ENCODE measurements around the gene CRACR2B. TPM values are rescaled to one million over a fixed set of nuclear protein-coding genes. Genes with fewer than 3 reads are reported as not detected.
A peak's percentile ranks its signal among the peaks of the same experiment; 100 is the strongest.

Gene CRACR2B
- total and polyA plus RNA-seq, 2 of the 13 experiments (the other 11 are each of a cell fraction or from before 2014, with no cell fraction given): 14.9 to 21.0 TPM

- TF ChIP-seq GMEB2 (CRISPR knock-in tag; IDR thresholded peaks at IDR 0.05; ENCODE audit: low read depth) (no peak), HNF4G (IDR thresholded peaks at IDR 0.05; ENCODE audit: borderline replicate concordance, low read depth, low read length) (peak; percentile 82), HNF4G (CRISPR knock-in tag; IDR thresholded peaks at IDR 0.05; ENCODE audit: borderline replicate concordance, low read depth) (peak; percentile 83; the same call in 1 of the 2 replicates), ZNF431 (CRISPR knock-in tag; IDR thresholded peaks at IDR 0.05; ENCODE audit: borderline replicate concordance, low read depth) (peak; percentile 50; the same call in 1 of the 2 replicates), TEAD3 (CRISPR knock-in tag; optimal IDR thresholded peaks at IDR 0.05; ENCODE audit: borderline replicate concordance) (peak; percentile 68), GZF1 (CRISPR knock-in tag; IDR thresholded peaks at IDR 0.05) (0 out of 2 replicates have a peak, but pooled peaks have one; percentile 41), ZNF367 (CRISPR knock-in tag; IDR thresholded peaks at IDR 0.05; ENCODE audit: borderline replicate concordance) (no peak), ZNF747 (CRISPR knock-in tag; IDR thresholded peaks at IDR 0.05; ENCODE audit: borderline replicate concordance) (peak; percentile 75; the same call in 1 of the 2 replicates), STAT5B (CRISPR knock-in tag; IDR thresholded peaks at IDR 0.05) (no peak), RARA (CRISPR knock-in tag; IDR thresholded peaks at IDR 0.05) (peak; percentile 45; the same call in 1 of the 2 replicates), PLSCR1 (CRISPR knock-in tag; IDR thresholded peaks at IDR 0.05; ENCODE audit: borderline replicate concordance) (no peak), AGO1 (IDR thresholded peaks at IDR 0.05; ENCODE audit: low read depth, low read length, poor library complexity, severe bottlenecking) (peak; percentile 37), NONO (IDR thresholded peaks at IDR 0.05) (no peak), NONO (CRISPR knock-in tag; conservative IDR thresholded peaks at IDR 0.05) (peak; percentile 92), ZNF460 (CRISPR knock-in tag; IDR thresholded peaks at IDR 0.05; ENCODE audit: borderline replicate concordance) (no peak), NFKB2 (CRISPR knock-in tag; IDR thresholded peaks at IDR 0.05; ENCODE audit: borderline replicate concordance) (0 out of 2 replicates have a peak, but pooled peaks have one; percentile 55), ZNF234 (CRISPR knock-in tag; conservative IDR thresholded peaks at IDR 0.05) (no peak), FOXP1 (IDR thresholded peaks at IDR 0.05) (no peak), FOXP1 (CRISPR knock-in tag; IDR thresholded peaks at IDR 0.05) (no peak), MEIS2 (CRISPR knock-in tag; IDR thresholded peaks at IDR 0.05) (peak; percentile 46; the same call in 1 of the 2 replicates), KAT2B (IDR thresholded peaks at IDR 0.05; ENCODE audit: borderline replicate concordance, low read depth, low read length) (no peak), PRDM15 (CRISPR knock-in tag; IDR thresholded peaks at IDR 0.05) (no peak), DPF2 (CRISPR knock-in tag; IDR thresholded peaks at IDR 0.05; ENCODE audit: borderline replicate concordance, low read depth) (no peak), HOXD1 (CRISPR knock-in tag; IDR thresholded peaks at IDR 0.05) (no peak), MTF2 (CRISPR knock-in tag; IDR thresholded peaks at IDR 0.05; ENCODE audit: borderline replicate concordance) (no peak)
These were observed 10.9 kb downstream of the CRACR2B start (continued) for GRCh38 chr11:838441-839279.

Measured in HepG2 (cell line).